ENCODE measurements around the gene PSTK. TPM values are rescaled to one million over a fixed set of nuclear protein-coding genes. Genes with fewer than 3 reads are reported as not detected.

Gene PSTK
- total RNA-seq, 1 donor from 2014 or later, result 1.7 TPM

GRCh38 chr10:122993797-122994336 lies 13.7 kb downstream of the PSTK start:
- DNase-seq, result no peak

GRCh38 chr10:122995936-122996335 lies 15.7 kb downstream of the PSTK start:
- no peak for DNase-seq

DNA sequence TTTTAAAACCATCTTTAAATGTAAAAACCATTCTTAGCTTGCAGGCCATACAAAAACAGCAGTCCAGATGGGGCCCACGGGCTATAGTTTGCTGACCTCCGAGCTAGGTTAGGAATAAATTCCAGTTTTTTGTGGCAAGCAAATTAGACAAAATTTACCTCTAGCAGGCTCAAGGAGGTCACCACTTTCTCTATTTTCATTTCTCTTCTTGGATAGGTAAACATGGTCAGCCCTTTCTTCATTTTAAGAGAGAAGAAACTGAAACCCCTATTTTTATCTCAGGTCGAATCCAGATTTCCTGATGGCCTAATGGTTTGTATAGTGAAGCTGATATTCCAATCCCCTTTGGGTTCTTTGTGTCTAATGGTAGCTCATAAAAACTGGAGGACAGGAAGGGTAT lies 17.7 kb downstream of the PSTK start:
- no peak for DNase-seq

DNA sequence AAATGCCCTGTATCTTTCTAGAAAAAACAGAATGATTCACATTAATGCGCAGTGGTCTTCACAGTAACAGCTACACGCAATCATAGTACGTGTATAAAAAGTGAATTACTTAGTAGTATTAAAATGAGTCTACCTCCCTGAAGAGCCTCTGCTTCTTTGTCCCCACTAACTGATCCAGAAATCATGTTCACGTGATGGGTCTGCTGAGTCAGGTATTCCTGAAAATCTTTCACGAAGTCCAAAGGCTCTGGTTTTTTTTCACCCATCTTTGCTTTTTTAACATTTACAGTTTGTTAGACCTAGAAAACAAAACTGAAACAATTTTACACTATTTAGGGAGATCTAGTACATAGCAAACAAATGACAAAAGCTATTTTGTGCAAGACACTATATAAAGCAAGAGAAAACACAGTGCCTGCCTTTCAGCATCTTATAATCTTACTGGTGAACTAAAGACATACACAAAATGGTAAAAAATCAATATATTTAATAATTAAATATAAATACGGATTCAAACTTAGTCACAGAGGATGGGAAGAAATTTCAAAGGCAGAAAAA lies 18.2 kb downstream of the PSTK start:
- no peak for DNase-seq

GRCh38 chr10:122998934-122999333 lies 18.7 kb downstream of the PSTK start:
- no peak for DNase-seq

GRCh38 chr10:122999347-122999746 lies 19.1 kb downstream of the PSTK start:
- DNase-seq, result no peak

- no peak for DNase-seq
These were observed 20.0 kb downstream of the PSTK start for GRCh38 chr10:123000155-123000554.

DNA sequence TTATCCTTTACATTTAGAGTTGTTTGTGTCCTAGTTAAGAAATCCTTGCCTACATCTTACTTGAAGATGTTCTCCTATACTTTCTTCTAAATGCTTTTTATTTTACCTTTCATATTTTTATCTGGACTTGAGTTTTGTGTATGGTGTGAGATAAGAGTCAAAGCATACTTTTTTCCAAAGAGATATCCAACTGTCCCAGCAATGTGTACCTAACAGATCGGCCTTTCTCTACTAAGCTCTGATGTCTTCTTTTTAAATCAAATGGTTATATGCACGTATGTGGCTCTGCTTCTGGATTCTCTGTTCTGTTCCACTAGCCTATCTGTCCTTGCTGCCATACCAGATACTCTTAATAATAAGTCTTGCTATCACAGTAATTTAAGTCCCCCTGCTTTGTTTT lies 21.2 kb downstream of the PSTK start:
- DNase-seq, result no peak

GRCh38 chr10:123004298-123004697 lies 24.1 kb downstream of the PSTK start:
- no peak for DNase-seq

DNA sequence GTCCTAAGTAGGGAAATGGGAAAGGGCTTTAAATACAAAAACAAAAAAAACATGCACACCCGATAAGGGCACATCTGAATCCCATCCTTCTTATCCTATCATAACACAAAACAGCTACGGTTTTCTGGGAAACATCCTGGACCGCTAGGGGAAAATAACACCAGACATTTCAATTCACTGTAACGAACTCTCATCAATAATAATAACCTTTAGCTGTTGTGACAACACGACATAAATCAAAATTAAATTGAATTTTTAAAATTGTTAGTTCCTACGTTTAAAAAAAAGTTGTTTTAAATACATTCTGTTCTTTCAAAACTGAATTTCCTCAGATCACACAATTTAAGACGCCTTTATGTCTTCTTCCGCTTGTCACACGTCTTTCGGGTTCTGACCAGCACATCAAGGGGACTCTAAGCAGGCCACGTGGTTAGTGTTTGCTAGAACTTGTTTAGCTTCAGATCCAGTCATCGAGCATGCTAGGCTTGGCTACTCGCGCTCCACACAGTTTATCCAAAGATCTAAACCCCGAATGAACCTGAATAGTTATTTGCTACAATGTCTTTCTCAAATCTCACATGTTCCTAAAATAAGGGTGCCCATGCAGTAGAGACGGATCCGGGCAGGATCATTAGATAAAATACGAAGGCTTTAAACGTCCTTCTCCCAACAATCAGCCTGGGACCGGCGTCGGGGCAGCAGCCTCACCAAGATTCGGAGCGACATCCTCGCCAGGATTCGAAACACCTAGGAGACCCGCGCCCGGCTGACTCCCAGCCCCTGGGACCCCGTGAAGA lies 27.6 kb downstream of the PSTK start:
- DNase-seq, result peak; percentile 70

- peak; percentile 99 for DNase-seq
These were observed 28.3 kb downstream of the PSTK start, which contains the start of the genes ACADSB and IKZF5 for GRCh38 chr10:123008355-123009104. Gene ACADSB (plus strand): TSS chr10:123009006. CDS start chr10:123009030, 24 bp downstream. Gene IKZF5 (minus strand): TSS chr10:123008795. CDS start chr10:122998625, 10,170 bp downstream.

- peak; percentile 23 for DNase-seq
These were observed 29.1 kb downstream of the PSTK start for GRCh38 chr10:123009105-123009820.

DNA sequence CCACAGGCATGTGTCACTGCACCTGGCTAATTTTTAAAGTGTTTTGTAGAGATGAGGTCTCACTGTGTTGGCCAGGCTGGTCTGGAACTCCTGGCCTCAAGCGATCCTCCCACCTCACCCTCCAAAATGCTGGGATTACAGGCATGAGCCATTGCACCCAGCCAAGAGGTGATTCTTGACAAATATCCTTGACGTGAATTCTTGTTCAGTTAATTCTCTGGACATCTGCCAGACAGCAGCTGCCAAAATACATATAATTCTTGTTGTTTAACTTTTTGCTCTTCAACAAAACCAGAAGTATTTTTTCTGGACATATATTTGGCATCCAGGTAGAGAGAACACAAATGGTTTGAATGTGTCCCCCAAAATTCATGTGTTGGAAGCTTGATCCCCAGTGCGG lies 31.8 kb downstream of the PSTK start:
- DNase-seq, result no peak

DNA sequence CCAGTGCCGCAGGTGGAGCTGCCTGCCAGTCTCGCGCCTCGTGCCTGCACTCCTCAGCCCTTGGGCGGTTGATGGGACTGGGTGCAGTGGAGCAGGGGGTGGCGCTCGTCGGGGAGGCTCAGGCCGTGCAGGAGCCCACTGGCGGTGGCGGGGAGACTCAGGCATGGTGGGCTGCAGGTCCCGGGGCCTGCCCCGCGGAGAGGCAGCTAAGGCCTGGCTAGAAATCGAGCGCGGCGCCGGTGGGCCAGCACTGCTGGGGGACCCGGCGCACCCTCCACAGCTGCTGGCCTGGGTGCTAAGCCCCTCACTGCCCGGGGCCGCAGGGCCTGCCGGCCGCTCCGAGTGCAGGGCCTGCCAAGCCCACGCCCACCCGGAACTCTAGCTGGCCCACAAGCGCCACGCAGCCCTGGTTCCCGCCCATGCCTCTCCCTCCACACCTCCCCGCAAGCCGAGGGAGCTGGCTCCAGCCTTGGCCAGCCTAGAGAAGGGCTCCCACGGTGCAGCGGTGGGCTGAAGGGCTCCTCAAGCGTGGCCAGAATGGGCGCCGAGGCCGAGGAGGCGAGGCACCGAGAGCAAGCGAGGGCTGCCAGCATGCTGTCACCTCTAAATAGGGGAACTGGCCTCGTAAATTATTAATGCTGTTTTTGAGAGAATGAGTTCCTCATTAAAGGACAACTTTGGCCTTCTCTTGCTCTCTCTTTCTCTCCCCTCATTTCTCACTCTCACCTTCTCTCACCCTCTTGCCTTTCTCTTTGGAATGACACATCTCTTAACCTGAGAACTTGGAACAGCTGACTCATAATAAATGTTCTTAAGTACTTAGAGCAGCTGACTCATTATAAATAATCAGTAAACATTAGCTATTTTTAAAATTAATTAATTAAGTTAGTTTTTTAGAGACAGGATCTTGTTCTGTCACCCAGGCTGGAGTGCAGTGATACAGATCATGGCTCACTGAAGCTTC lies 33.5 kb downstream of the PSTK start:
- DNase-seq, result no peak

GRCh38 chr10:123014772-123015171 lies 34.6 kb downstream of the PSTK start:
- no peak for DNase-seq

- DNase-seq, result no peak
These were observed 36.0 kb downstream of the PSTK start for GRCh38 chr10:123016228-123016627.

- DNase-seq, result no peak
These were observed 37.4 kb downstream of the PSTK start for GRCh38 chr10:123017421-123018165.

- no peak for DNase-seq
These were observed 38.3 kb downstream of the PSTK start for GRCh38 chr10:123018531-123018930.

- DNase-seq, result no peak
These were observed 39.1 kb downstream of the PSTK start for GRCh38 chr10:123019264-123019663.

DNA sequence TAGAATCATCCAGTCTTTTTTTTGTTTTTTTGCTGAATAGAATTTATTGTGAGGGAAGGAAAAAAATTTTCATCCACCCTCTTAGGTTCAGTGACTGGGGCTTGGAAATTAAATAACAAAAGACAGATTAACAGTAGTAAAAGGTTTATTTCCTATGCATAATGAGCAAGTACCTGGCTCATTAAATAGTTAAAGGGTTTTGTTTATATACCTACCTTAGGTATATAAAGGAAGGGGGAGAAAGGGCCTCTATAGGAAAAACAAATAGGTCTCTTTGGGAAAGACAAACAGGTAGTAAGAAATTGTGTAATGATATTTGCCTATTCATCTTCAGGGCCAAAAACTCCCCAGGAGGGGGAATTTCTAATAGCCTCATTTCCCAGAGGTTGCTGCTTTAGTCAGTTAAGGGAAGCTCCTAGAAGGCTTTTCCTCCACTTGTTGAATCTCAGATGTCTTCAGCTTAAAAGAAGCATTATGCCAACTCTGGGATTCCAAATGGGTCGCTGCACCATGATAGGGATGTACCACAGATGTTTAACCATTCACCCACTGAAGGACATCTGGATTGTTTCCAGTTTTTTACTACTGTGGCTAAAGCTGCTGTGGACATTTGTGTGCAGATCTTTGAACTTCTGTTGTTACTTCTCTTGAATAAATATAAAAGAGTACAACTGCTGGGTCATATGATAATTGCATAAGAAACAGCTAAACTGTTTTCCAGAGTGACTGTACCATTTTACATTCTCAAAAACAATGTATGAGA lies 39.9 kb downstream of the PSTK start:
- DNase-seq, result no peak

Measured in dermis blood vessel endothelial cell (primary cell).